ENCODE results near the gene LRRC45. TPM values are rescaled to one million over a fixed set of nuclear protein-coding genes. Genes with fewer than 3 reads are reported as not detected.

The LRRC45 gene
- total and polyA plus RNA-seq, 2 experiments from 2014 or later = 16.1 to 40.7 TPM

- H3F3A ChIP-seq (replicated peaks; ENCODE audit: low read depth) = 0 out of 2 replicates have a peak, but pooled peaks cover under 1% of the 10 kb centered on the region
- no peaks in the 10 kb centered on the region for H3K36me3 ChIP-seq (ENCODE audit: insufficient read depth)
- no peak overlapping the region; the same call in 2 of the 3 replicates for H3K4me3 Mint-ChIP-seq
- H3K27me3 ChIP-seq (ENCODE audit: insufficient read depth) = no peaks in the 10 kb centered on the region
- no peak for TF ChIP-seq STAT1 (IDR thresholded peaks at IDR 0.05; ENCODE audit: unreplicated experiment)
- no peak for TF ChIP-seq POLR2AphosphoS5 (IDR thresholded peaks at IDR 0.05; ENCODE audit: low read depth)
- no peak for TF ChIP-seq CTCF (conservative IDR thresholded peaks at IDR 0.05; ENCODE audit: low read depth in 2 of 2)
- no peak for TF ChIP-seq EZH2 (IDR thresholded peaks at IDR 0.05; ENCODE audit: low read depth, unreplicated experiment)
- no peak for TF ChIP-seq ETS1 (IDR thresholded peaks at IDR 0.05)
- TF ChIP-seq ZNF462 (CRISPR knock-in tag; IDR thresholded peaks at IDR 0.05) = no peak
- TF ChIP-seq EZH2phosphoT487 (IDR thresholded peaks at IDR 0.05; ENCODE audit: unreplicated experiment) = no peak
- TF ChIP-seq NANOG (IDR thresholded peaks at IDR 0.05; ENCODE audit: borderline replicate concordance) = no peak
- no peak for TF ChIP-seq REST (IDR thresholded peaks at IDR 0.05; ENCODE audit: unreplicated experiment)
- TF ChIP-seq ZNF331 (CRISPR knock-in tag; IDR thresholded peaks at IDR 0.05; ENCODE audit: low read depth) = no peak
- TF ChIP-seq JUNB (IDR thresholded peaks at IDR 0.05; ENCODE audit: unreplicated experiment) = no peak
- TF ChIP-seq CREB1 (CRISPR knock-in tag; IDR thresholded peaks at IDR 0.05; ENCODE audit: low read depth) = no peak
- TF ChIP-seq ZNF114 (CRISPR knock-in tag; IDR thresholded peaks at IDR 0.05) = no peak
- DNase-seq (ENCODE audit: low spot score) (no peak), ATAC-seq (no peak)
- H3K27me3 Mint-ChIP-seq (ENCODE audit: insufficient read depth, low read depth, poor library complexity) = peaks cover 4% of the 10 kb centered on the region
- H3K4me1 ChIP-seq (ENCODE audit: insufficient read depth) = no peaks in the 10 kb centered on the region
- peaks cover 7% of the 10 kb centered on the region; the same call in 1 of the 2 replicates for H4K20me1 ChIP-seq (replicated peaks; ENCODE audit: insufficient read depth)
- H3K36me3 Mint-ChIP-seq (ENCODE audit: low read depth) = peaks cover 8% of the 10 kb centered on the region
- H2AFZ ChIP-seq = no peak overlapping the region
- no peak overlapping the region for H3K4me3 ChIP-seq
- no peak overlapping the region for H3K27ac ChIP-seq (ENCODE audit: low read depth)
- no peak overlapping the region for H3K4me2 ChIP-seq
- peaks cover 3% of the 10 kb centered on the region; the same call in 2 of the 3 replicates for H3K4me1 Mint-ChIP-seq
- no peaks in the 10 kb centered on the region for H3K9me3 Mint-ChIP-seq
- no peaks in the 10 kb centered on the region for H3K9me2 ChIP-seq (ENCODE audit: insufficient read depth)
- no peak overlapping the region for H3K27ac Mint-ChIP-seq
- H3K79me2 ChIP-seq (replicated peaks; ENCODE audit: insufficient read depth) = peaks cover 9% of the 10 kb centered on the region; the same call in 1 of the 2 replicates
Observed at GRCh38 chr17:82047914-82048570, 24.9 kb downstream of the LRRC45 start.
